G401.6 (cell line): Measurements from ENCODE around the gene ZFAND3.

Experiments used
- FAIRE-seq: peaks from 2 replicates; lab custom pipeline; 2012; peaks lifted over from hg19 to GRCh38; lab: Jason Lieb, UNC

The ZFAND3 gene

GRCh38 chr6:38134704-38135088, 315.2 kb downstream of the ZFAND3 start:
- no peak for FAIRE-seq

- no peak for FAIRE-seq
These were observed 317.0 kb downstream of the ZFAND3 start for GRCh38 chr6:38136547-38136946.

GRCh38 chr6:38137608-38138265, 318.2 kb downstream of the ZFAND3 start:
- FAIRE-seq: no peak

GRCh38 chr6:38138374-38138773, 318.8 kb downstream of the ZFAND3 start:
- FAIRE-seq: no peak

GRCh38 chr6:38141085-38141484, 321.6 kb downstream of the ZFAND3 start:
- FAIRE-seq: no peak

GRCh38 chr6:38141716-38142115, 322.2 kb downstream of the ZFAND3 start:
- no peak for FAIRE-seq

GRCh38 chr6:38142178-38142902, 322.8 kb downstream of the ZFAND3 start:
- no peak for FAIRE-seq

GRCh38 chr6:38143191-38144150, 323.9 kb downstream of the ZFAND3 start:
- FAIRE-seq: no peak

GRCh38 chr6:38144365-38144945, 324.9 kb downstream of the ZFAND3 start:
- no peak for FAIRE-seq

GRCh38 chr6:38146021-38146733, 326.6 kb downstream of the ZFAND3 start:
- no peak for FAIRE-seq

- no peak for FAIRE-seq
These were observed 327.2 kb downstream of the ZFAND3 start for GRCh38 chr6:38146734-38147027.

- FAIRE-seq: no peak
These were observed 329.1 kb downstream of the ZFAND3 start for GRCh38 chr6:38148606-38149005.

- no peak for FAIRE-seq
These were observed 330.0 kb downstream of the ZFAND3 start for GRCh38 chr6:38149531-38149930.

- no peak for FAIRE-seq
These were observed 330.5 kb downstream of the ZFAND3 start for GRCh38 chr6:38150021-38150420.

GRCh38 chr6:38150681-38151296, 331.3 kb downstream of the ZFAND3 start:
- FAIRE-seq: no peak

GRCh38 chr6:38151580-38152500, 332.3 kb downstream of the ZFAND3 start:
- FAIRE-seq: no peak

- FAIRE-seq: no peak
These were observed 333.1 kb downstream of the ZFAND3 start for GRCh38 chr6:38152620-38153019.

GRCh38 chr6:38153076-38153797, 333.7 kb downstream of the ZFAND3 start:
- no peak for FAIRE-seq

- FAIRE-seq: no peak
These were observed 334.3 kb downstream of the ZFAND3 start for GRCh38 chr6:38153798-38154345.
